GM12878 (cell line): ENCODE measurements around the gene HUWE1. TPM values are rescaled to one million over a fixed set of nuclear protein-coding genes. Genes with fewer than 3 reads are reported as not detected.

Experiments used
- ATAC-seq: fragments of 200-7000 bp; cut with Tn5 transposase; 3 replicates; pipeline ENCODE4 v1.9.1; 2020; ENCODE audit warnings: mild to moderate bottlenecking, moderate library complexity
- BruUV-seq: library from RNA; stranded (reverse); fragments of 400-500 nt; replicated peaks from 2 replicates; lab custom pipeline; 2021; lab: Mats Ljungman, UMichigan
- CTCF ChIA-PET: fragments of 300-600 bp; sonication (Branson Sonifier 250); formaldehyde crosslinking; extraction: SDS; loops from one replicate; lab custom pipeline; 2021; ENCODE audit warnings: inconsistent platforms; lab: Yijun Ruan, JAX
- POLR2A ChIA-PET: fragments of 350-600 bp; formaldehyde crosslinking; extraction: SDS; loops from one replicate; lab custom pipeline; 2021; ENCODE audit warnings: inconsistent platforms; lab: Charles Lee
- RAD21 ChIA-PET: fragments of 300-600 bp; sonication (Branson Sonifier 250); formaldehyde crosslinking; loops from one replicate; lab custom pipeline; 2023; ENCODE audit warnings: antibody characterized with exemption; ENCODE audit not compliant: unreplicated experiment; lab: Charles Lee
- SMC1A ChIA-PET: fragments of 300-600 bp; sonication (Branson Sonifier 250); formaldehyde crosslinking; loops from one replicate; lab custom pipeline; 2023; ENCODE audit not compliant: unreplicated experiment, uncharacterized antibody; lab: Charles Lee
- DNase-seq: peaks from one replicate; pipeline ENCODE4 v3.0.0-alpha.2; 2011; ENCODE audit warnings: low read depth, low spot score
- FAIRE-seq: peaks from 3 replicates; lab custom pipeline; 2011; peaks lifted over from hg19 to GRCh38; lab: Jason Lieb, UNC
- H2AFZ ChIP-seq: 2 replicates; pipeline ENCODE4 v1.6.0; 2011; ENCODE audit warnings: low read depth, low read length, control low read depth; ENCODE audit not compliant: control insufficient read depth
- H3K27ac ChIP-seq: 2 replicates; pipeline ENCODE4 v1.5.1; 2011; ENCODE audit warnings: control low read depth; ENCODE audit not compliant: control insufficient read depth, insufficient read depth
- H3K27me3 ChIP-seq, 2 experiments: replicated peaks in 1 of 2; 2 replicates each; pipeline versions ENCODE4 v1.6.0 to v1.6.1; 2011; ENCODE audit warnings: low read length in 1 of 2; ENCODE audit not compliant: control insufficient read depth in 2 of 2, insufficient read depth in 2 of 2
- H3K36me3 ChIP-seq, 2 experiments: 2 replicates each; pipeline ENCODE4 v1.5.1; 2011; ENCODE audit warnings: low read length in 1 of 2; ENCODE audit not compliant: control insufficient read depth in 2 of 2, insufficient read depth in 2 of 2
- H3K4me1 ChIP-seq: 2 replicates; pipeline ENCODE4 v1.6.1; 2011; ENCODE audit warnings: mild to moderate bottlenecking, low read length, moderate library complexity, mixed read lengths; ENCODE audit not compliant: control insufficient read depth, insufficient read depth
- H3K4me2 ChIP-seq: 2 replicates; pipeline ENCODE4 v1.6.0; 2011; ENCODE audit warnings: control low read depth; ENCODE audit not compliant: control insufficient read depth, insufficient read depth
- H3K4me3 ChIP-seq: fragments of 200-600 bp; sonication (generic); 2 replicates; pipeline ENCODE4 v1.5.1; 2016
- H3K79me2 ChIP-seq: 2 replicates; pipeline ENCODE4 v1.6.0; 2011; ENCODE audit warnings: low read length; ENCODE audit not compliant: control insufficient read depth, insufficient read depth
- H3K9ac ChIP-seq: 2 replicates; pipeline ENCODE4 v1.8.0; 2011; ENCODE audit warnings: low read length, control low read depth, mixed read lengths; ENCODE audit not compliant: control insufficient read depth, insufficient read depth
- H3K9me3 ChIP-seq: replicated peaks from 3 replicates; pipeline ENCODE4 v1.5.1; 2011; ENCODE audit warnings: mild to moderate bottlenecking, low read length; ENCODE audit not compliant: control insufficient read depth, insufficient read depth
- H4K20me1 ChIP-seq: 2 replicates; pipeline ENCODE4 v1.6.0; 2011; ENCODE audit not compliant: control insufficient read depth, insufficient read depth
- CBX3 ChIP-seq: fragments of 200-600 bp; sonication (generic); IDR thresholded peaks from 2 replicates; pipeline ENCODE4 v1.6.1; 2016; ENCODE audit warnings: low read depth, borderline replicate concordance
- CEBPB ChIP-seq, 2 experiments: fragments of 150-350 bp in 1 of 2; IDR thresholded peaks; 2 replicates each; pipeline ENCODE4 v1.6.1; 2012 to 2014; ENCODE audit warnings: low read depth in 2 of 2, low read length in 2 of 2, borderline replicate concordance in 1 of 2, inconsistent platforms in 1 of 2
- DPF2 ChIP-seq: fragments of 450-650 bp; IDR thresholded peaks from 2 replicates; pipeline ENCODE4 v1.6.1; 2017; ENCODE audit warnings: mild to moderate bottlenecking
- GABPA ChIP-seq: IDR thresholded peaks from 2 replicates; pipeline ENCODE4 v1.6.1; 2014; ENCODE audit warnings: antibody characterized with exemption, low read depth, mild to moderate bottlenecking, inconsistent platforms
- HDAC2 ChIP-seq: fragments of 200-600 bp; sonication (generic); IDR thresholded peaks from 2 replicates; pipeline ENCODE4 v1.6.1; 2017
- HDGF ChIP-seq: fragments of 450-650 bp; IDR thresholded peaks from 2 replicates; pipeline ENCODE4 v1.6.1; 2016; ENCODE audit warnings: antibody characterized with exemption
- NFIC ChIP-seq: IDR thresholded peaks from 2 replicates; pipeline ENCODE4 v1.6.1; 2012; ENCODE audit warnings: low read depth, mild to moderate bottlenecking, inconsistent platforms, low read length, moderate library complexity
- SUZ12 ChIP-seq: fragments of 200-600 bp; sonication (generic); IDR thresholded peaks from one replicate; pipeline ENCODE4 v1.6.1; 2018; ENCODE audit warnings: antibody characterized with exemption, mild to moderate bottlenecking; ENCODE audit not compliant: unreplicated experiment
- TCF3 ChIP-seq: IDR thresholded peaks from 2 replicates; pipeline ENCODE4 v1.6.1; 2012; ENCODE audit warnings: low read depth, mild to moderate bottlenecking, low read length, borderline replicate concordance; ENCODE audit not compliant: insufficient read depth
- ZNF384 ChIP-seq: IDR thresholded peaks from 2 replicates; pipeline ENCODE4 v1.6.1; 2012; ENCODE audit warnings: low read depth, mild to moderate bottlenecking, low read length, improper control_type of control experiment, borderline replicate concordance
- WGBS: methylation state at CpG from one replicate; pipeline ENCODE4 v1.1.6; 2016; ENCODE audit warnings: low lambda C conversion rate; ENCODE audit not compliant: insufficient replicate concordance, insufficient coverage; ENCODE audit errors: missing lambda C conversion rate; 5-methylcytosine and 5-hydroxymethylcytosine counted together
- in situ Hi-C: fragments of 300-500 bp; cut with MboI; formaldehyde crosslinking; loops from 9 replicates; pipeline ENCODE4 v1.14.3; 2018; ENCODE audit warnings: mixed read lengths
- intact Hi-C: fragments of 100-400 bp; cut with micrococcal nuclease; formaldehyde crosslinking; loops from one replicate; pipeline ENCODE4 v1.14.2; 2022; ENCODE audit not compliant: unreplicated experiment
- polyA plus RNA-seq, 11 experiments: library from polyadenylated mRNA; depleted of rRNA in 4 of 11; unstranded in 6 of 11; stranded (reverse) in 5 of 11; fragments of >200 nt; fragmentation: Nextera tagmentation in 4 of 11; fragmentation: Illumina TruSeq in 1 of 11; extraction: Ambion mirVana in 4 of 11; extraction: Trizol in 1 of 11; gene quantifications; 1 replicate in 1 of 11; 2 replicates in 10 of 11; pipeline versions ENCODE4 v1.2.1 to v1.2.3, GENCODE V29; 2011 to 2016; ENCODE audit warnings: inconsistent platforms in 2 of 11, missing spikeins in 2 of 11, low read depth in 1 of 11
- total RNA-seq, 4 experiments: library from RNA; depleted of rRNA in 3 of 4; stranded (reverse); fragments of >200 nt in 3 of 4; fragmentation: Illumina TruSeq in 1 of 4; extraction: Trizol in 1 of 4; gene quantifications; 2 replicates each; pipeline versions ENCODE4 v1.2.1 to v1.2.3, GENCODE V29; 2013 to 2021

HUWE1 gene
- total and polyA plus RNA-seq, 10 of the 15 experiments (the other 5 are each of a cell fraction or from before 2014, with no cell fraction given), result 35.9 to 280 (median 100) TPM

DNA sequence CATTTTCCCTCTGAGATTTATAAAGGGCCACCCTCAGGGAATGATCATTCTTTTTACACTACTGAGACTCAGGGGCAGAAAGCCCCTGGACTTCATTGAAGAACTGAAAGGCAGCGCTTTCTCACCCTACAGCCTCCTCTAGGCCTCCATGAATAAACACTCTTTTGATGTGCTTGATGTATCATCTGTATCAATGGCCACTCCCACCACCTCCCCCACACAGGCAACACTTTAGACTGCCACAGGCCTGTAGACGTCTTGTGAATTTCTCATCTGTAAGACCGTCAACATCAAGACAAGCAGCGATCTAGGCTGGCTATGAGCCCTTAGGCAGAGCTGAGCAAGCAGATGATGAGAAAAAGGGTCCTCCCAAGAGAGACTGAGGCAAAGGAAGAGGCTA is 123.2 kb downstream of the HUWE1 start (continued):
- TF ChIP-seq DPF2 (no peak), TCF3 (no peak), NFIC (no peak), ZNF384 (no peak), HDAC2 (no peak), SUZ12 (no peak), CEBPB (IDR thresholded peaks at IDR 0.05; ENCODE audit: borderline replicate concordance in 1 of 2, low read depth in 2 of 2, low read length in 2 of 2) (no peak)

- CTCF ChIA-PET, result no interaction called here
- FAIRE-seq (no peak), ATAC-seq (no peak)
Observed at GRCh38 chrX:53561912-53562311, 124.6 kb downstream of the HUWE1 start.

More at GRCh38 chrX:53561912-53562311, 124.6 kb downstream of the HUWE1 start:
- Histone ChIP-seq H3K27me3 (no peaks in the 10 kb centered on the region), H3K4me3 (no peak overlapping the region), H3K27ac (no peak overlapping the region), H3K9me3 (no peaks in the 10 kb centered on the region), H3K79me2 (no peaks in the 10 kb centered on the region), H4K20me1 (no peaks in the 10 kb centered on the region), H3K9ac (no peak overlapping the region), H2AFZ (no peak overlapping the region), H3K36me3 (peaks cover 19 to 34% of the 10 kb centered on the region in 2 experiments; a peak in 3 of 4 replicates), H3K4me2 (no peak overlapping the region), H3K4me1 (no peaks in the 10 kb centered on the region)
- DNase-seq, result no peak
- no TSS peak for BruUV-seq
- ChIA-PET RAD21 (no interaction called here), SMC1A (no interaction called here), POLR2A (no interaction called here)
- 61% methylated on average over 3 of the region's 3 CpGs for WGBS
- no peak for TF ChIP-seq HDGF
- TF ChIP-seq GABPA, result no peak
- TF ChIP-seq CEBPB (IDR thresholded peaks at IDR 0.05; ENCODE audit: borderline replicate concordance in 1 of 2, low read depth in 2 of 2, low read length in 2 of 2), result no peak
- TF ChIP-seq CBX3, result no peak
- intact Hi-C loops, result no loop called here
- in situ Hi-C loops, result no loop called here
